ENCODE data around the gene SORCS2. TPM values are rescaled to one million over a fixed set of nuclear protein-coding genes. Genes with fewer than 3 reads are reported as not detected.

SORCS2 gene
- total RNA-seq, 1 donor from 2014 or later: under 0.01 TPM

DNA sequence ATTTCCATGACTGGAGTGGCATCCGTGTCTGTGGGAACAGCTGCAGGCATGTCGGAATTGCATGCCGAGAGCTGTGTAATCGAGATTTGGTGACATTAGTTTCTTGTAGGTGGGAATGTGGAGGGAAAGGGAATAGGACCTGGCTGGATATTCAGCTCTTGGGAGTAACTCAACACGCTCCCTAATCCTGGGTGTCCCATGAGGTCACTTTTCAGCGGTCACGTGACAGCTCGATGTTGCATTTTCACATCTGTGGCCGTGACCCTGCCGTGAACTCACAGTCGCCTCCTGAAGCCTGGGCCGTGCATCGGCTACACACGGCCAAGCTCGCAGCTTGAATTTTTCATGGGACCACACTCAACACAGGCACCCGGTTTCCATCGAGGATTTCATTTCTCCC lies 268.2 kb downstream of the SORCS2 start:
- DNase-seq: no peak

DNA sequence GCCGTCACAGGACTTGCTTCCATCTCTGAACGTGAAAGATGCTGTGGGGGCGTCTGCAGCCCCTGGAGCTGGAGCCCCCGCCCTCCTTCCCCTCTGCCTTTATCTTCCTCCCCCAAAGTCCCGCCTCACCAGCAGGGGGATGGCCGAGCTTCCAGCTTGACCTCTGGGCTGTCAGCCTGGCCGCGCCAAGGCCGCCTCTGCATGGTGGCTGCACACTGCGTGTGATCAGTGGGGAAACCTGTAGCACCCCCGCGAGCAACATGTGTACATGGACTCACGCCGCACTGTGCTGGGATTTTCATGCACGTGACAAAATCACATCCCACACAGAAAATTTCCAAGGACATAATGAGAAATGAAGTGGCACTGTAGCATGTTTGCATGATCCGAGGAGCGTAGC lies 268.9 kb downstream of the SORCS2 start:
- no peak for DNase-seq

DNA sequence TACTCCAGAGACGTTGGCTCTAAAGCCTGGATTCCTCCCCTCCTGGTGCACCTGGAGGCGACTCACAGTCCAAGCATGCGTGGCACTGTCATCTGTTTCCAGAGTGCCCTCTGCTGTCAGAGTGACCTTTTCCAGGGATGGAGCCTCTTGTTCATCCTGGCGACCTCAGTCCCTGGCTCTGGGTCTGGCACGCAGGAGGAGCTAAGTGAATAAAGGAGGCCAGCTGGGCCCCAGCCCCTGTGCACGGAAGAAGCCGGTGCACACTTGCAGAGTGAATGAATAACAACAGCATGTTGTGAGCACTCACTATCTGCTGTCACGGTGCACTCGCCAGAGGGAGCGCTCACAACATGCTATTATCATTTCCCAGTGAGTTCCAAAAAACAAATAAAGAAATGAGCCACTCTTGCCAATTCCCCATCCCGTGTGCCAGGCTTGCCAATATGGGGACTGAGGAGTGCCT lies 270.2 kb downstream of the SORCS2 start:
- no peak for DNase-seq

DNA sequence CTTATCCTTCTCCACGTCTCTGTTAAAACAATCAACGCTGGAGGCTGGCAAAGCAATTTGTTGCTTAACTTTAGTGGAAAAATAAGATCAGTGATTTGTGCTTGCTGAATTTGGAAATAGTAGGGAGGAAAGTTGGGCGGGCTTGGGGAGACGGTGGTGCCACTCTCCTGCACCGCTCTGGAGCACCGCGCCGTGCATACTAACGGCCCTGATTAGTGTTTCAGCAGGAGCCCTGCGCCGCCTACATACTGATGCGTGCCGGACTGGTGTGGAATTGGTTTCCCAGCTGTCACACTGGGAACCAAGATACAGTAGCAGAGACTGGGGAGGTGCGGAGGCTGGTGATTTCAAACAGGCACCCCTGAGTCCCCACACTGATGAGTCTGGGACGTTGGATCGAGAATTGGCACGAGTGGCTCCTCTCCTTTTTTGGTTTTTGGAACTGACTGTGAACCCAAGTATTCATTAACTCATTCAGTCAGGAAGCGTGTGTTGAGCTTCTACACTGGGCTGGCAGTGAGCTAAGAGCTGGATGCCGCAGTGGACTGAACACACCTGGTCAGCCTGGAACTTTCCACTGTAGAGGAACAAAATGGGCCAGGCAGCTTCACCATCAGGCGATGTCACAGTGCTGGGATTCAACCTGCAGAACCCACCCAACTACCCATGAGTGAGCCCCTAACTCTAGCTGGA lies 271.4 kb downstream of the SORCS2 start:
- no peak for DNase-seq

GRCh38 chr4:7464259-7464655 lies 271.9 kb downstream of the SORCS2 start:
- DNase-seq: no peak

DNA sequence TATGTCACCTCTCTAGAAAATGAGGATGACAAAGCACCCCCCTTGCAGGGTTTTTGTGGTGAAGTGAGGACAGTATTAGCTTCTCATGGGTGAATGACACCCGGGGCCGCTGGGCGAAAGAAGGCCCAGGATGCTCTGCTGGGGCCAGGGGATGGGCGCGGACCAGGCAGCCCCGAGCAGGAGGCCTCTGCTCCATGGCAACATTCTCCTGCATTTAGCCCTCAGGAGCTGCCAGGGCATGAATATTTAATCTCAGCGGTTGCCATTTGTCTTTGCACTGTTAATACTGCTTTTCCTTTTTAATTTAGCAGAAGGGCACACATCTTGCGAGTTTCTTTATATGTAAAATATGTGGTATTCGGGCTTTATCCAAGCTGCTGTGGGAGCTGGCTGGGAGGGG lies 272.7 kb downstream of the SORCS2 start:
- DNase-seq: no peak

DNA sequence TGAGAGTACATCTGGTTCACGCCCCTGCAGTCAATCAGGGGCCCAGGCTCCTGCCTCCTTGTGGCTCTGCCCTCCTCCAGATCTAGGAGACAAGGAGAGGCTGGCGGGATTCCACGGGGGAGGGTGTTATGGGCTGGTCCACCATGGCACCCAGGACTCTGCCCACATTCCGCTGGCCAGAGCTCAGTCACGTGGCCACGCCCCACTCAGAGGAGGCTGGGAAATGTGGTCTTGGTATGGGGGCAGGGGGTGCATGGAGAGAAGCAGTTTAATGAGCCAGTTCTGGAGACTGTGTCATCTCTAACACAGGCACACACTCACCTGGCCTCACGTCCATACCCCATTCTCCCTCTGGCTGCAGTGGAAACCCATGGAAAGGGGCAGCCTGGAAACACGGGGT lies 273.9 kb downstream of the SORCS2 start:
- DNase-seq: no peak

DNA sequence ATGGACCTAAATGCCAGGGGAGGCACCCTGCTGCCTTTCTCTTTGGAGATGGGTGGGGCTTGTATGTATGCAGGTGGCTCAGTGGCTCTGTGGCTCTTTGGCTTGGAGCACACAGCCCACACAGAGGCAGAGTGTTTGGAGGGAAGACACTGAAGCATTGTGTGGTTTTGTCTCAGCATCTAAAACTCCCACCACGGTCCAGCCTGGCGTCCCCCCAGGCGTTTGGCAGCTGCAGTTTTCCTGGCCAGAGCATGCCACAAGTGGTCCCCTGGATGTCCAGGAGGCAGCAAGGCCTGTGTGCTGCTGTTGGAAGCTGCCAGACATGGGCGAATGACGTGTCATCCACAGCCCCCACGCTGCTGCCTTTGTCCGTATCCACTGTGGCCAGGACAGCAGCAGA lies 274.6 kb downstream of the SORCS2 start:
- DNase-seq: no peak

GRCh38 chr4:7467471-7467870 lies 275.1 kb downstream of the SORCS2 start:
- no peak for DNase-seq

DNA sequence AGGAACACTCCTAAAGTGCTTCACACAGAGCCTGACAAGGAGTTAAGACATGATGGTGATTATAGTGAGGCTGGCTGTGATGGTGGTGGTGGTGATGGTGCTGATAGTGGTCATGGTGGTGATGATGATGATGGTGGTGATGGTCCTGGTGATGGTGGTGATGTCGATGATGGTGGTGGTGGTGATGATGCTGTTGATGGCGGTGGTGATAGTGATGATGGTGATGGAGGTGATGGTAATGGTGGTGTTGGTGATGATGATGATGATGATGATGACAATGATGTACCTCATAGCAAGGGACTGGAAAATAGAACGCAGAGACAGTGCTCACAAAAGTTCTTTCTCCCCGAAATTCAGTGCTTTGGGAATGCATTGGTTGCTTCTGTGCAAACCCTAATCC lies 276.7 kb downstream of the SORCS2 start:
- no peak for DNase-seq

GRCh38 chr4:7470111-7470510 lies 277.8 kb downstream of the SORCS2 start:
- no peak for DNase-seq

DNA sequence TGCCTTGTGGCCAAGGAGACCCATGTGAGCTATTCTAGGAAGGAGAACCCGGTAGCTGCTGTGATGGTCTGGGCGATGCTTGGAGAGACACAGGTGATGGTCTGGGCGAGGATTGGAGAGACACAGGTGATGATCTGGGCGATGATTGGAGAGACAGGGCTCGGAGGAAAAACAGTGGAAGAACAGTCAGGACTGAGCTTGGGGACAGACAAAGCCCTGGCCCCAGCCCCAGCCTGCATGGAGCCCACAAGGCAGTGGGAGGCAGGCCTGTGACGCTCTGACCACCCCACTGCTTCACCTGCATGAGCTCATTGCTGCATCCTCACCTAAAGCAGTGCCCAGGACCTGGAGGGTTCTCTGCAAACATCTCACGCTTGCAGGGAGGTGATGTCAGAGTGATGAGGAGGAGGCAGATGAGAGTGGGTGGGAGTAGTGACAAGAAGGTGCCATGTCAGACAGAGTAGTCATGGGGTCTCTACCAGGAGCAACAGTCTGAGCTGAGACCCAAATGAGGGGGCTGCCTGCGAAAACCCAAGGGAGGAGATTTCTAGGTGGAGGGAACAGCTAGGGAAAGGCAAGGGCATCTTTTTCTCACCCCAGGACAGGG lies 278.3 kb downstream of the SORCS2 start:
- DNase-seq: no peak

DNA sequence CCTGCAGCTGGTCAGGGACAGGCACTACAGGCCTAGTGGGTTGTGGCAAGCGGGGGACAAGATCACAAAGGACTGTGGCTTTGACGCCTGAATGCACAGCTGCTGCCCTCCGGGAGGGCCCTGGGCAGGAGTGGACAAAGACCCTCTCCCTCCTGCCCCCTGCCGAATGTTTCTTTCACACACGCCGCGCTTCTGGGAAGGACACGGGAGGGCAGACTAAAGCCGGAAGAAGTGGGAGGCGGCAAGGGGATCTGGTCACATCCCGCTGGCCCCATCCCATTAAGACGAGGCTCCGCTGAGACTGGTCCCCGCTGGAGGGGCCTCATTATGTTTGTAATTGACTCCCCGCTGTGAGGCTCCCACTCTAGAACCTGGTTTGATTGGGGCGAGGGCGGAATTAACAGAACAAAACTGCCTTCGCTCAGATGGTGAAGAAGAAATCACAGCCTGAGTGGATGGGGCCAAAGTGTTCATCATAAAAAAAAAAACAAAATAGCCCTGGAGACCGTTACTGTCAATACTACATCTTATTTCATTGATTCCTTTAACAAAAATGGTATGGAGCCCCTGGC lies 280.2 kb downstream of the SORCS2 start:
- no peak for DNase-seq

DNA sequence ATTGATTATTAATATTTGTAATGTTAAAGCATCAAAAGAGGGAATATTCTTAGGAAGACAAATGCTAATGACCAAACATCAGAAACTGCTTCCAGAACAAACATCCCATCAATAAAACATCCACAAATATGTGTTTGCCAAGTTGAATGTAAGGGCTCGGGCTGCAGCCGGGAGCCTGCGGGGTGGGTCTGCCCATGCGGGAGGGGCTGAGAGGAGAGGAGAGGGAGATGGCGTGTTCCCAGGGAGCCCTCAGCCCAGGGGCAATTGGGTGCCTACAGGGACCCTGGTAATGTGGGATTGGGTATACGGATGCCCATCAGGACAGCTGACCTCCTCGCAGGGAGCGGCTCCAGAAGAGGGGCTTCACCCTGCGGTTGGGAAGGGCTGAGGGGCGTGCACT lies 280.7 kb downstream of the SORCS2 start:
- no peak for DNase-seq

- no peak for DNase-seq
Observed at GRCh38 chr4:7474320-7474719, 282.0 kb downstream of the SORCS2 start.

- DNase-seq: no peak
Observed at GRCh38 chr4:7475207-7475606, 282.9 kb downstream of the SORCS2 start.

DNA sequence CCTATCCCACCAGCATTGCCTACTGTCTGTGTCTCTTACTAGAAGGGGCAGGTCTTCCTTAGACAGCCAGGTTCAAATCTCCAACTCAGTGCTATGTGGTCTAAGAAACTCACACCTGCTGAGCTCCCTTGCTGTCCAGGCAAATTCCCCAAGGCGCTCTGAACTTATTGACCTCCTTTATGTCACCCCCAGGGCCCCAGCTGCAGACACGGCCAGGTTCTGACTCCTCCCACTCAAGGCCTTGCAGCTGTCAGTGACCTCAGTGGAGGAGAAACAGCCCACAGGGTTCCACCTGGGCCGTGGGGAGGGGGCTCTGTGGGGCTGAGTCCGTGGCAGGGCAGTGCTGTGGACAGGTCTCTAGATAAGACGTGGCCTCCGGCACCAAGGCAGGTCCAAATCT lies 284.5 kb downstream of the SORCS2 start:
- no peak for DNase-seq

GRCh38 chr4:7477695-7478094 lies 285.4 kb downstream of the SORCS2 start:
- DNase-seq: no peak

GRCh38 chr4:7478665-7479064 lies 286.3 kb downstream of the SORCS2 start:
- no peak for DNase-seq

- DNase-seq: no peak
Observed at GRCh38 chr4:7480423-7480822, 288.1 kb downstream of the SORCS2 start.

DNA sequence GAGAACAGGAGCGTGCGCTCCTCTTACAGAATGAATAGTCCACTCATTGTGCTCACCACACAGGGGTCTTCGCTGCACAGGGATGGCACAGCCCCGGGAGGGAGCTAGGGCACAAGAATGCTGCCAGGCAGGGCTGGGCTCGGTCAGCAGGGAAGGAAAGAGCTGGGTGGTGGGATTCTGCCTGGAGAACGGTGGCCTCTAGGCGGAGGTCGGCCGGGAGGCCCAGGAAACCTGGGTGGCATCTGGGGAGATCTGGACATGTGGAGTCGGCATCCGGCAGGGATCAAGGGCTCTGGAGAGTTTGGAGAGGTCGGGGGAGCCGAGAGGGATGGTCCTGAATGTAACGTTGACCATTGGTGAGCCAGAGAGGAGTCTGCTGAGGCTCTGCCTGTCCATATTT lies 288.9 kb downstream of the SORCS2 start:
- DNase-seq: no peak

DNA sequence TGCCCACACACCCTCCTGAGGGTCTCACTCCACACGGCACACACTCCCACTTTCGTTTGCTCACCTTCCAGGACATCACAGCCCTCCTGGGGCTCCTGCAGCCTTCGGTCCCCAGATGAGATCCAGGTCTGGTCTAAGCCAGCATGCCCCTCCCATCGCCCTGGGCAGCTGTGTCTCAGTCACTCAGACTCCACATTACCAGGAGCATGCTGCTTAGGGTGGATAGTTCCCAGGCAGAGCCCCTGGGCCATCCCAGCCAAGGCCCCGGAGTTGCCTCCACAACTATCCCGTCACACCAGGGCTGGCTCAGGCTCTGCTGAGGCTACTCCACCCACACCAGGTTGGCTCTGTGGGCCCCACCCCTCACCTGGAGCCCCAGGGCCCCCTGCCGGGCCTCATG lies 292.8 kb downstream of the SORCS2 start:
- no peak for DNase-seq

DNA sequence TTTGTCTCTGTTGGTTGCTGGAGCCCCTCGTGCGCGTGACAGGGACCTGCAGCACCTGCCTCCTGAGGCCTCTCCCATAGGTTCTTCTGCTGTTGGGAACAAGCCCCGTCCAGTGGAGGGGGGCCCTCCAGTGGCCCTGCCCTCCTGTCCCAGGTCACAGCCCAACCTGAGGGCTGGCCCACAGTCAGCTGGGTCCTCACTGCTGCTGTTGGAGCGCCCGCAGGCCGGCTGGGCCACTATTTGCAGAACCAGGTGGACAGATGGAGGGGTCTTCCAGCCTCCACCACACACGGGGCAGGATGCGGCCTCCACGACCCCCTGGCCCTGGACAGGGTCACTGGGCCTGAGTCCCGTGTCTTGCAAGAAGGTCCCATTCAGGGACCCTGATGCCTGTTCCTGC lies 293.8 kb downstream of the SORCS2 start:
- no peak for DNase-seq

DNA sequence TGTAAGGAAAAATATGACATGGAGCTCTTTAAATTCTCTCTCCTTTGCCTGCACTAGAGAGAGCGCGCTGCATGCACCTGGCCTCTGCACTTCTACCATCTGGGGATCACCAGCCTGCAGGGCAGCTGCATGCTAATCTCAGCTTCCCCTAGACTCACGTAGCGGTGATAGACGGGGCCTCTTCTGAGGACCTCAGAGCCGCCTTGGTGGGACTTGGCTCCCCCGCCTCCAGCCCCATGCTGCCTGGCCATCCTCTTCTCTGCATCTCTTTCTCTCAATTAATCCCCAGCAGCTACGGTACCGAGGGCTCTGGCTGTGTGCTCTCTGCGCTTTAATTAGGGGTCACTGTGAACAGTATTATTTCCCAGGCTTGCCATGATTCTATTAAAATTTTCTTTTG lies 295.2 kb downstream of the SORCS2 start:
- DNase-seq: no peak

All from dermis blood vessel endothelial cell (primary cell).